Head of caudate nucleus (tissue), 42 donors: ENCODE results near the gene KNCN.

Source experiments
- DNase-seq, 42 donors: peaks; one replicate each; pipeline versions ENCODE4 v3.0.0 to v3.0.0-alpha.2; 2020 to 2021; ENCODE audit warnings: mixed read lengths in 7 of 42
- intact Hi-C: fragments of 100-400 bp; cut with DNase I; formaldehyde crosslinking; loops from one replicate; pipeline ENCODE4 v1.15.0; 2022

KNCN gene

GRCh38 chr1:46549697-46550681 is 1.5 kb downstream of the KNCN start:
- intact Hi-C loops: no loop called here
- DNase-seq: peak; percentile 27 to 91 (median 70)

- intact Hi-C loops: no loop called here
- DNase-seq: peak in 5 of 42 donors; percentile 25 to 49 (median 40)
These were observed 3.7 kb downstream of the KNCN start for GRCh38 chr1:46547481-46548383.

- intact Hi-C loops: no loop called here
- no peak for DNase-seq
These were observed 5.2 kb downstream of the KNCN start for GRCh38 chr1:46546210-46546609.

- no peak for DNase-seq
- intact Hi-C loops: no loop called here
These were observed 5.7 kb downstream of the KNCN start for GRCh38 chr1:46545784-46546183.

- DNase-seq: no peak
- intact Hi-C loops: no loop called here
These were observed 6.7 kb downstream of the KNCN start for GRCh38 chr1:46544561-46545240.

- intact Hi-C loops: no loop called here
- DNase-seq: no peak
These were observed 7.5 kb downstream of the KNCN start for GRCh38 chr1:46543761-46544560.

- no peak for DNase-seq
- intact Hi-C loops: no loop called here
These were observed 8.1 kb downstream of the KNCN start for GRCh38 chr1:46543382-46543760.

- intact Hi-C loops: no loop called here
- DNase-seq: peak in 38 of 42 donors; percentile 19 to 89 (median 59)
These were observed 11.5 kb downstream of the KNCN start for GRCh38 chr1:46539972-46540371.

GRCh38 chr1:46538147-46538546 is 13.3 kb downstream of the KNCN start:
- DNase-seq: no peak
- intact Hi-C loops: no loop called here

- no peak for DNase-seq
- intact Hi-C loops: no loop called here
These were observed 13.8 kb downstream of the KNCN start for GRCh38 chr1:46537651-46538050.

GRCh38 chr1:46536527-46536926 is 14.9 kb downstream of the KNCN start:
- no peak for DNase-seq
- intact Hi-C loops: no loop called here

GRCh38 chr1:46535063-46535462 is 16.4 kb downstream of the KNCN start:
- intact Hi-C loops: no loop called here
- peak in 3 of 42 donors; percentile 21 to 43 (median 41) for DNase-seq

- intact Hi-C loops: loop anchor here (5.0 kb wide), 1 partner anchor 194 kb away; no protein-coding TSS in a partner anchor
- peak in 36 of 42 donors; percentile 21 to 70 (median 46) for DNase-seq
These were observed 18.1 kb downstream of the KNCN start for GRCh38 chr1:46533179-46533864.

GRCh38 chr1:46532498-46533178 is 18.8 kb downstream of the KNCN start:
- peak; percentile 27 to 87 (median 76) for DNase-seq
- intact Hi-C loops: loop anchor here (5.0 kb wide), 1 partner anchor 195 kb away; no protein-coding TSS in a partner anchor

GRCh38 chr1:46532095-46532494 is 19.4 kb downstream of the KNCN start:
- intact Hi-C loops: loop anchor here (5.0 kb wide), 1 partner anchor 195 kb away; no protein-coding TSS in a partner anchor

GRCh38 chr1:46530791-46531409 is 20.5 kb downstream of the KNCN start:
- intact Hi-C loops: loop anchor here (5.0 kb wide), 1 partner anchor 196 kb away; no protein-coding TSS in a partner anchor
- DNase-seq: no peak

More at GRCh38 chr1:46532095-46532494, 19.4 kb downstream of the KNCN start:
- DNase-seq: no peak
